ENCODE data around the gene CCDC50.

DNA sequence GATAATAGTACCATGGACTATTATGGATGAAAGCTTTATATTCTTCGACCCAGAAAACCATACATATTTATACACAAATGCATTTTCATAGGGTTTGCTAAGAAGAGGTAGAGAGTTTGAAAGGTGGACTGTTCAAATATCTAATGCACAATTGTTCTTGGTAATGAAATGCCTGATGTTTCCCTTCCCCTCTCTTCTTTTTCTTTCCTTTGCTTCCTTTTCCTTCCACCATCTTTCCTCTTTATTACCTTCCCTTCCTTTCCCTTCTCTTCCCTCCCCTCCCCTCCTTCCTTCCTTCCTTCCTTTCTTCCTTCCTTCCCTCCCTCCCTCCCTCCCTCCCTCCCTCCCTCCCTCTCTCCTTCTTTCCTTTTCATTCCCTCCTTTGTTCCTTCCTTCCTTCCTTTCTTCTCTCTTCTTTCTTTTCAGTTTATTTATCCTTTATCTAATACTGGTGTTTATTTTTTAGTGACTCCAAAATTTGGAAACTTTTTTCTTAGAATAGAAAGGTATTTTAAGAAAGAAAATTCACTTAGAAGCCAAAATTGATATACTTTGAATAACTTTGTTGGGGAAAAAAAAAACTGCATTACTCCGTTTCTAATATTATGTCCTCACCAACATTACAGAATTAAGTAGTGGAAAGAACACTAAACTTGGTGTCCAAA, 109.1 kb downstream of the CCDC50 start:
- TF ChIP-seq, protein P1, sequence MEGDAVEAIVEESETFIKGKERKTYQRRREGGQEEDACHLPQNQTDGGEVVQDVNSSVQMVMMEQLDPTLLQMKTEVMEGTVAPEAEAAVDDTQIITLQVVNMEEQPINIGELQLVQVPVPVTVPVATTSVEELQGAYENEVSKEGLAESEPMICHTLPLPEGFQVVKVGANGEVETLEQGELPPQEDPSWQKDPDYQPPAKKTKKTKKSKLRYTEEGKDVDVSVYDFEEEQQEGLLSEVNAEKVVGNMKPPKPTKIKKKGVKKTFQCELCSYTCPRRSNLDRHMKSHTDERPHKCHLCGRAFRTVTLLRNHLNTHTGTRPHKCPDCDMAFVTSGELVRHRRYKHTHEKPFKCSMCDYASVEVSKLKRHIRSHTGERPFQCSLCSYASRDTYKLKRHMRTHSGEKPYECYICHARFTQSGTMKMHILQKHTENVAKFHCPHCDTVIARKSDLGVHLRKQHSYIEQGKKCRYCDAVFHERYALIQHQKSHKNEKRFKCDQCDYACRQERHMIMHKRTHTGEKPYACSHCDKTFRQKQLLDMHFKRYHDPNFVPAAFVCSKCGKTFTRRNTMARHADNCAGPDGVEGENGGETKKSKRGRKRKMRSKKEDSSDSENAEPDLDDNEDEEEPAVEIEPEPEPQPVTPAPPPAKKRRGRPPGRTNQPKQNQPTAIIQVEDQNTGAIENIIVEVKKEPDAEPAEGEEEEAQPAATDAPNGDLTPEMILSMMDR (IDR thresholded peaks at IDR 0.05; ENCODE audit: control extremely low read depth in 1 of 3, insufficient read depth in 1 of 3, low read depth in 1 of 3, low read length in 3 of 3): no peak
- TF ChIP-seq CBX8 (IDR thresholded peaks at IDR 0.05; ENCODE audit: borderline replicate concordance, low read depth, low read length): no peak
- no peak for TF ChIP-seq POLR2AphosphoS5 (IDR thresholded peaks at IDR 0.05; ENCODE audit: low read depth, low read length)
- no peak for TF ChIP-seq RNF2 (IDR thresholded peaks at IDR 0.05; ENCODE audit: borderline replicate concordance, low read depth, low read length, missing control alignments, poor library complexity, severe bottlenecking)
- TF ChIP-seq CHD2 (IDR thresholded peaks at IDR 0.05; ENCODE audit: low read length): no peak
- no peak for TF ChIP-seq JUND (IDR thresholded peaks at IDR 0.05; ENCODE audit: low read length)
- TF ChIP-seq FOSL1 (IDR thresholded peaks at IDR 0.05; ENCODE audit: insufficient read depth, low read depth, low read length): no peak

Measured in H1 (cell line).